Brain microvascular endothelial cell (primary cell): ENCODE measurements around the gene AP4E1.

Experiments used
- DNase-seq: peaks from one replicate; pipeline ENCODE4 v3.0.0-alpha.2; 2020
- H3K27ac ChIP-seq: fragments of 250-450 bp; sonication (Bioruptor Pico); 2 replicates; pipeline ENCODE4 v1.5.1; 2020; ENCODE audit warnings: mild to moderate bottlenecking, moderate library complexity
- H3K27me3 ChIP-seq: fragments of 250-450 bp; sonication (Bioruptor Pico); replicated peaks from 2 replicates; pipeline ENCODE4 v1.5.1; 2020; ENCODE audit warnings: mild to moderate bottlenecking
- H3K36me3 ChIP-seq: fragments of 250-450 bp; sonication (Bioruptor Pico); replicated peaks from 2 replicates; pipeline ENCODE4 v1.5.1; 2020; ENCODE audit warnings: mild to moderate bottlenecking
- H3K4me3 ChIP-seq: 2 replicates; pipeline ENCODE4 v1.5.1; 2011; ENCODE audit warnings: low read depth, mild to moderate bottlenecking, control low read depth, low read length, moderate library complexity
- CTCF ChIP-seq: IDR thresholded peaks from 2 replicates; pipeline ENCODE4 v1.5.1; 2011; ENCODE audit warnings: low read depth, mild to moderate bottlenecking, moderate library complexity, low read length, control low read depth, inconsistent platforms; ENCODE audit errors: missing control alignments
- in situ Hi-C: cut with HindIII; loops from 2 replicates; pipeline ENCODE4 v1.10.0; 2017; ENCODE audit warnings: low sequenced_read_pairs, low pct_ligation_motif_present

Gene AP4E1

DNA sequence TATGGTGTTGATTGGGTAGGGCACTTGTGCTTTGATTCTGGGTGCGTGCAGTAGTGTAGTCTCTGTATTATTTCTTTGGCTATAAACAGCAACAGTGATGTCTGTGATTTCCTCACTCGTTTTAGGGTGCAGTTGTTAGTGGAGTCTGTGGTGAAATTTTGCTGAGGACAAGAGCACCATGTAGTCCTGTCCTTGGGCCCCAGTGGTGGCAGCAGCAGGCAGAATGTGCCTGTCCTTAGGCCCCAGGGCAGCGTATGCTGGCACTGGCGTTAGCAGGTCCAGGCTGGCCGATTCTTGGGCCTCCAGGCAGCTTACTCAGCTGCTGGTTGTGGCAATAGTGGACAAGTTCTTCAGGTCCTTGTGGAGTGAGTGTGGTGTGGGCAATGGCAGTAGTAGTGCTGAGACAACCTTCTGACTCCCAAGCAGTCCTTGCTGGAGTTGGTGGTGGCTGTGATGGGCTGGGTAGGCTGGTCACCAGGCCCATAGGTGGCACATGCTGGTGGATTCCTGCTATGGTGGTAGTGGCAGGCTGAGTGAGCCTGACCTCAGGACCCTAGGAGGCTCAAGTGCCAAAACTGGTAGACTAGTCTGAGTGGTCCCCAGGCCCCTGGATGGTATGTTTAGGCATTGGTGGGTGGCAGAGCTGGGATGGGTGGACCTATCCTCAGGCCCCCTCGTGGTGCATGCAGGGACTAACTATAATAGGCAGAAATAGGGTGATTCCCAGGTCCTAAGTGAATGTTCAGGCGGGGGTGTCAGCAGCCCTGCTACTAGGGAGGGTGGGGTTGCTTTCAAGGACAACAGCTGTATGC is 129.9 kb downstream of the AP4E1 start:
- in situ Hi-C loops: no loop called here
- no peak for DNase-seq
- no peaks in the 10 kb centered on the region for H3K36me3 ChIP-seq
- no peaks in the 10 kb centered on the region for H3K27me3 ChIP-seq
- H3K27ac ChIP-seq: no peak overlapping the region
- no peak for TF ChIP-seq CTCF
- H3K4me3 ChIP-seq: no peak overlapping the region

DNA sequence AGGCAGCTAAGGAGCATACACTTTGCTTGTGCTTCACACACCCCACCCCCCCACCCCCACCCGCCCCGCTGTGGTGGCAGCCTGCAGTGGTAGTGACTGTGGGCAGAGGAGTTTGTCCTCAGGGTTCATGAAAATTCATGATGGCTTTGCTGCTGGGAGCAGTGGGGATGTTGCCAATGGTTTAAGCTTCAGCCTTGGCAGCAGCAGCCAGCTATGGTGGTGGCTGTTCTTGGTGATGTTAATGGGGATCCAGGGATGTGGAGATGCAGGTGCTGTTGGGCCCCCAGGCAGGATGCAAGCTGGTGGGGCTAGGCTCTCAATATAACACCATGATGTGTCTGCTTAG is 130.5 kb downstream of the AP4E1 start:
- in situ Hi-C loops: no loop called here
- Histone ChIP-seq H3K4me3 (no peak overlapping the region), H3K27me3 (no peaks in the 10 kb centered on the region), H3K36me3 (no peaks in the 10 kb centered on the region), H3K27ac (no peak overlapping the region)
- DNase-seq: no peak
- TF ChIP-seq CTCF: no peak

DNA sequence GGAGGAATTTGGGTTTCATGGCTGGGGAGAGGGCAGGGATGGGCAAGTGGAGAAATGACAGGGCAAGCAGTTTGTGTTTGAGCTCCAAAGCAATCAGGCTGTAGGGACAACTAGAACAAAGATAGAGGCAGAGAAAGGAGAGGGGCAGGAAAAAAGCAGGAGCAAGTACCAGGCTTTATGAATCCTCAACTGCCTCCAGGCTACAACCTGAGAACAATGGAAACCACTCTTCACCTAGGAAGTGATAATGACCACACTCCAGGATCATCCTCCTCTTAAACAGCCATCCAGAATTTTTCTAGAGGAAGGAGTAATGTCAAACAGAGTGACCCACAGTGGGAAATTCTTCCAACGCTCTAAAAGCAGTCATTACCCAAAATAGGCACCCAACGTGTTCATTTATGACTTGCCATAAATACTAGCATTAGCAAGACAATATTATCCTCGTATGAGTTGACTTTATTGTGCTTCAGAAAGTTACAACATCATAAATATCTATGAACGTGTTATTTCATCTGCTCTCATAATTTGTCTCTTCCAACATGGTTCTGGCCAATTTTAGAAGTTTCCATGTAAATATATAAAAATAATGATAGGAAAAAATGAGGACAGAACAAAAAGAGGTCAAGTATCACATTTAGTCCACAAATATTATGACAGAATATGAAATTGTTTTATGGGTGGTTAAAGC is 135.7 kb downstream of the AP4E1 start:
- in situ Hi-C loops: no loop called here
- TF ChIP-seq CTCF: no peak

GRCh38 chr15:51046016-51046415 is 137.5 kb downstream of the AP4E1 start:
- no peak for TF ChIP-seq CTCF
- Histone ChIP-seq H3K27ac (no peak overlapping the region), H3K4me3 (no peak overlapping the region), H3K27me3 (no peaks in the 10 kb centered on the region), H3K36me3 (no peaks in the 10 kb centered on the region)
- in situ Hi-C loops: no loop called here
- no peak for DNase-seq

More for the DNA sequence above, 135.7 kb downstream of the AP4E1 start:
- Histone ChIP-seq H3K27me3 (no peaks in the 10 kb centered on the region), H3K4me3 (no peak overlapping the region), H3K27ac (no peak overlapping the region), H3K36me3 (no peaks in the 10 kb centered on the region)
- no peak for DNase-seq

- no peaks in the 10 kb centered on the region for H3K36me3 ChIP-seq
- DNase-seq: peak; percentile 28
- H3K4me3 ChIP-seq: no peak overlapping the region
- in situ Hi-C loops: no loop called here
- TF ChIP-seq CTCF: no peak
- H3K27ac ChIP-seq: no peak overlapping the region
- H3K27me3 ChIP-seq: no peaks in the 10 kb centered on the region
Measured at GRCh38 chr15:51046799-51047449, 138.4 kb downstream of the AP4E1 start.
